GM18508 (cell line): ENCODE results near the gene TRPM8.

Experiments
- ATAC-seq: cut with Tn5 transposase; IDR thresholded peaks from one replicate; pipeline ENCODE4 v1.9.1; 2021; ENCODE audit warnings: moderate number of reproducible peaks; ENCODE audit not compliant: insufficient read depth, unreplicated experiment

The TRPM8 gene

GRCh38 chr2:233972941-233973575, 55.9 kb downstream of the TRPM8 start:
- no peak for ATAC-seq

- no peak for ATAC-seq
These were observed 56.6 kb downstream of the TRPM8 start for GRCh38 chr2:233973786-233974185.

GRCh38 chr2:233974530-233975071, 57.4 kb downstream of the TRPM8 start:
- ATAC-seq = no peak

- ATAC-seq = no peak
These were observed 58.9 kb downstream of the TRPM8 start for GRCh38 chr2:233976087-233976486.

GRCh38 chr2:233976690-233977294, 59.6 kb downstream of the TRPM8 start:
- no peak for ATAC-seq

GRCh38 chr2:233977296-233977837, 60.2 kb downstream of the TRPM8 start:
- ATAC-seq = no peak

- no peak for ATAC-seq
These were observed 62.6 kb downstream of the TRPM8 start for GRCh38 chr2:233979748-233980147.

- ATAC-seq = no peak
These were observed 63.9 kb downstream of the TRPM8 start for GRCh38 chr2:233980955-233981561.

- ATAC-seq = no peak
These were observed 64.6 kb downstream of the TRPM8 start for GRCh38 chr2:233981574-233982420.

- ATAC-seq = no peak
These were observed 65.4 kb downstream of the TRPM8 start for GRCh38 chr2:233982421-233983121.

- ATAC-seq = no peak
These were observed 66.3 kb downstream of the TRPM8 start for GRCh38 chr2:233983445-233983844.

- ATAC-seq = no peak
These were observed 71.4 kb downstream of the TRPM8 start for GRCh38 chr2:233988581-233988980.

- ATAC-seq = no peak
These were observed 72.2 kb downstream of the TRPM8 start for GRCh38 chr2:233989221-233989858.

GRCh38 chr2:233990261-233990798, 73.2 kb downstream of the TRPM8 start:
- peak; percentile 69 for ATAC-seq

- no peak for ATAC-seq
These were observed 74.0 kb downstream of the TRPM8 start for GRCh38 chr2:233991196-233991595.

- ATAC-seq = no peak
These were observed 75.5 kb downstream of the TRPM8 start for GRCh38 chr2:233992513-233993217.

GRCh38 chr2:233993461-233993860, 76.3 kb downstream of the TRPM8 start:
- no peak for ATAC-seq

- ATAC-seq = no peak
These were observed 77.0 kb downstream of the TRPM8 start for GRCh38 chr2:233994151-233994550.
